ENCODE data around the gene RSPO1. TPM values are rescaled to one million over a fixed set of nuclear protein-coding genes. Genes with fewer than 3 reads are reported as not detected.

RSPO1 gene
- polyA plus RNA-seq, 4 donors, result 0.27 to 1.2 TPM; not detected in 2

DNA sequence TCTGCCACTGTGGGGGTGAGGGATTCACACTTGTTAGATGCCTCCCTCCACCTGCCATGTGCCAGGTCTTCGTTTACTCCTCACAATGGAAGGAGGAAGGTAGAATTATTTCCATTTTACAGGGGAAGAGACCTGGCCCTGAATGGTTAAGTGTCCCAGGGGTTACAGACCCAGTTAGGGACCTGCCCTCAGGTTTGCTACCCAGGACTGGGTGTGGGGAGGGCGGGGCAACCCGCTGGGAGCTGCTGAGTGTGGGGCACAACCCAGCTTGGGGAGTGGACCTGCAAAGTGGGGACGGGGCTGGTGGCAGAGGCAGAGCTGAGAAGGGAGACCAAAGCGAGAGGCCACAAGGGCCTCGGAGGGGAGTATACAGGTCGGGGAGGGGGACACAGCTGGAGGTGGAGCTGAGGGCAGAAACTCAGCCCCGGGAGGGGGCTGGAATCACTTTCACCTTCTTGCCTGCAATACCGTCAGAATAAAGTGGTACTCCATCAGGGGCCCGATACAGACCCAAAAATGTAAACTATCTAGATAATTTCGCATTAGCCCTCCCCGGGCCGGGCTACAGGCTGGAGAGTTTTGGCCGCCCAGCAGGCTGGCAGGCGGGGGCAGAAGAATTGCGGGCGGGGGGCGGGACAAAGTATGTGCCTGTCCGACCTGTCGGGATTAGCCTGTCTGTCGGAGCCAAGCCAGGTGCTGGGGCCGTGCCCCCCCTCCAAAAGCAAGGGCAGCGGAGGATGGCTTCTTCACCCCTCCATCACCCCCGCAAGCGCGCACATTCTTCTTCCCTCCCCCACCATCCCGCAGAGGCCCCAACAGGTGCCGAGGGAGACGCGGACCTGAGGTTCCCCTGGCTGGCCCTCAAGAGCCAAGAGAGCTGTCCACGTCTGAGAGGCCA, 1.4 kb downstream of the RSPO1 start:
- H3K9me3 ChIP-seq (ENCODE audit: control insufficient read depth in 2 of 2, insufficient read depth in 1 of 2, low read depth in 1 of 2, low read length in 1 of 2), result no peaks in the 10 kb centered on the region
- FAIRE-seq, result no peak
- no peaks in the 10 kb centered on the region for H3K36me3 ChIP-seq (ENCODE audit: control insufficient read depth in 3 of 3, insufficient read depth in 2 of 3, low read depth in 1 of 3, low read length in 3 of 3)
- no peaks in the 10 kb centered on the region for H3K4me1 ChIP-seq (ENCODE audit: control insufficient read depth in 3 of 3, insufficient read depth in 2 of 3, low read depth in 1 of 3, low read length in 2 of 3)
- H3K27ac ChIP-seq (ENCODE audit: low read depth in 1 of 3, low read length in 2 of 3), result no peak overlapping the region
- no peak for DNase-seq
- H3K4me3 ChIP-seq (ENCODE audit: low read depth in 1 of 3, low read length in 3 of 3), result no peak overlapping the region
- 5 to 8% (median 7%) methylated on average over 25 to 31 of the region's 31 CpGs for WGBS, 3 donors
- peaks cover 5 to 74% (median 30%) of the 10 kb centered on the region in 3 donors for H3K27me3 ChIP-seq (ENCODE audit: control insufficient read depth in 3 of 3, insufficient read depth in 3 of 3, low read length in 3 of 3)

DNA sequence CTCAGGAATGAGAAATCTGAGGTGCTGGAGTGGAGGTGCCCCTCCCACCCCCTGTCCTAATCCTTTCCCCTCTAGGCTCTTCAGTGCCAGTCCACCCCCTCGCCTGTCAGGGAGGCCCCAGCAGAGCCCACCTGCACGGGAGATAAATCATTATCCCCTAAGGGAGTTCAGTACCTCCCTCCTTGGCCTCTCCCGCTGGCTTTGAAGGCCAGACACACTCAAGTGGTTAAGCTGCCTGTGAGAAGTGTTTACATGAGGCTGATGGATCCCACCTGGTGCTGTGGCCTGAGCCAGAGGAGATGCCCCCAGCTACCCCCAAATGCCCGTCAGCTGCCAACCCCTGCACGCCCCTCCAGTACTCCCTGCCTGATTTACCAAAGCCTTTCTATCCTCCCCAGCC, 3.7 kb downstream of the RSPO1 start:
- Histone ChIP-seq H3K9me3 (ENCODE audit: control insufficient read depth in 2 of 2, insufficient read depth in 1 of 2, low read depth in 1 of 2, low read length in 1 of 2) (no peaks in the 10 kb centered on the region), H3K27me3 (ENCODE audit: control insufficient read depth in 3 of 3, insufficient read depth in 3 of 3, low read length in 3 of 3) (peaks cover 5 to 73% (median 32%) of the 10 kb centered on the region in 3 donors), H3K4me1 (ENCODE audit: control insufficient read depth in 3 of 3, insufficient read depth in 2 of 3, low read depth in 1 of 3, low read length in 2 of 3) (no peaks in the 10 kb centered on the region), H3K36me3 (ENCODE audit: control insufficient read depth in 3 of 3, insufficient read depth in 2 of 3, low read depth in 1 of 3, low read length in 3 of 3) (no peaks in the 10 kb centered on the region), H3K4me3 (ENCODE audit: low read depth in 1 of 3, low read length in 3 of 3) (no peak overlapping the region), H3K27ac (ENCODE audit: low read depth in 1 of 3, low read length in 2 of 3) (no peak overlapping the region)
- FAIRE-seq, result no peak
- 36 to 63% (median 46%) methylated on average over 5 of the region's 5 CpGs for WGBS, 3 donors
- DNase-seq, result no peak

DNA sequence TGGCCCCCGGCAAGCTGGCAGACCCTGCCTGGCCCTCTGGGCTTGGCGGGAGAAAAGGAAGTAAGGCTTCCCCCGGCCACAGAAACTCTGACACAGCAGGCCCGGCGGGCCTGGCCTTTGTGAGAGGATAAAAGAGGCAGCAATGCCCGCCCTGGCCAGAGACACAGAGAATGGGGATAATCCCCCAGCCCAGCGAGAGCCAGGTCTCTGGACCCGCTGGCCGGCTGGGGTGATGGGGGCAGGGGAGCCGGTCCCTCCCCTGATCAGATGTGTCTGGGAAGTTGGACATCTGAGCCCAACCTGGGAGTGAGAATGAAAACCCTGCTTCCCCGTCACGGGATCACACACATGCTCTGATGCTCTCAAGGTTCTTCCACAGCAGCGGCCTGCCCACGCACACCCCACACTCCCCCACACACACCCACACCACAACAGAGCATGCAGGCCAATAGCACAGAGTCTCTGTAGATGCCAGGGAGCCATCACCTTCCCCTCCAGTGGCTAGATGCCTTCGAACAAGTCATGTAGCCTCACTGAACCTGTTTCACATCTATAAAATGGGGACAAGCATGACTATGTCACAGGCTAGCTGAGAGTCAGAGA, 4.2 kb downstream of the RSPO1 start:
- no peaks in the 10 kb centered on the region for H3K4me1 ChIP-seq (ENCODE audit: control insufficient read depth in 3 of 3, insufficient read depth in 2 of 3, low read depth in 1 of 3, low read length in 2 of 3)
- DNase-seq, result no peak
- no peak overlapping the region for H3K4me3 ChIP-seq (ENCODE audit: low read depth in 1 of 3, low read length in 3 of 3)
- H3K36me3 ChIP-seq (ENCODE audit: control insufficient read depth in 3 of 3, insufficient read depth in 2 of 3, low read depth in 1 of 3, low read length in 3 of 3), result no peaks in the 10 kb centered on the region
- H3K27me3 ChIP-seq (ENCODE audit: control insufficient read depth in 3 of 3, insufficient read depth in 3 of 3, low read length in 3 of 3), result peaks cover 5 to 68% (median 27%) of the 10 kb centered on the region in 3 donors
- 33 to 39% (median 35%) methylated on average over 14 to 15 of the region's 15 CpGs for WGBS, 3 donors
- no peaks in the 10 kb centered on the region for H3K9me3 ChIP-seq (ENCODE audit: control insufficient read depth in 2 of 2, insufficient read depth in 1 of 2, low read depth in 1 of 2, low read length in 1 of 2)
- H3K27ac ChIP-seq (ENCODE audit: low read depth in 1 of 3, low read length in 2 of 3), result no peak overlapping the region
- FAIRE-seq, result no peak

GRCh38 chr1:37629726-37630425, 4.8 kb downstream of the RSPO1 start:
- DNase-seq (no peak), FAIRE-seq (no peak)
- WGBS, 3 donors, result 49 to 55% (median 52%) methylated on average over 7 of the region's 7 CpGs
- H3K4me3 ChIP-seq (ENCODE audit: low read depth in 1 of 3, low read length in 3 of 3), result no peak overlapping the region
- no peaks in the 10 kb centered on the region for H3K9me3 ChIP-seq (ENCODE audit: control insufficient read depth in 2 of 2, insufficient read depth in 1 of 2, low read depth in 1 of 2, low read length in 1 of 2)
- H3K27ac ChIP-seq (ENCODE audit: low read depth in 1 of 3, low read length in 2 of 3), result no peak overlapping the region
- no peaks in the 10 kb centered on the region for H3K36me3 ChIP-seq (ENCODE audit: control insufficient read depth in 3 of 3, insufficient read depth in 2 of 3, low read depth in 1 of 3, low read length in 3 of 3)
- H3K4me1 ChIP-seq (ENCODE audit: control insufficient read depth in 3 of 3, insufficient read depth in 2 of 3, low read depth in 1 of 3, low read length in 2 of 3), result no peaks in the 10 kb centered on the region
- peaks cover 5 to 62% (median 22%) of the 10 kb centered on the region in 3 donors for H3K27me3 ChIP-seq (ENCODE audit: control insufficient read depth in 3 of 3, insufficient read depth in 3 of 3, low read length in 3 of 3)

DNA sequence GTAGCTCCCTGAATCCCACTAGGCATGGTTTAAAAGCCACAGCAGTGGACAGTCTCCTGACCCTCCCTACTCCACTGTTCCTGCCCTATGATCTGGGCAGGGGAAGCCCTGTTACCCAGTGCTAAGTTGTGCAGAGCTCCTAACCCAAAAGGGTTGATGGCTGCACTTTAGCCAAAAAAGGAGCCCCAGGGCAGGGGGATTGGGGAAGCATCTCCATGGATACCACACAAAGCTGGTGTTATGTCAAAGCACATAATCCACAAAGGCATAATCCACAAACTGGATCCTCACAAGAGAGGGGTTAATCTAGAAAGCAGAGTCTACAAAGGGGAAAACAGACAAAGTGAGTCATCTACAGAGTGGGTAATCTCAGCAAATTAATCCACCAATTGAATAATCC, 5.7 kb downstream of the RSPO1 start:
- no peak for FAIRE-seq
- H3K4me3 ChIP-seq (ENCODE audit: low read depth in 1 of 3, low read length in 3 of 3), result no peak overlapping the region
- H3K27me3 ChIP-seq (ENCODE audit: control insufficient read depth in 3 of 3, insufficient read depth in 3 of 3, low read length in 3 of 3), result peaks cover 0 to 55% (median 21%) of the 10 kb centered on the region in 3 donors

DNA sequence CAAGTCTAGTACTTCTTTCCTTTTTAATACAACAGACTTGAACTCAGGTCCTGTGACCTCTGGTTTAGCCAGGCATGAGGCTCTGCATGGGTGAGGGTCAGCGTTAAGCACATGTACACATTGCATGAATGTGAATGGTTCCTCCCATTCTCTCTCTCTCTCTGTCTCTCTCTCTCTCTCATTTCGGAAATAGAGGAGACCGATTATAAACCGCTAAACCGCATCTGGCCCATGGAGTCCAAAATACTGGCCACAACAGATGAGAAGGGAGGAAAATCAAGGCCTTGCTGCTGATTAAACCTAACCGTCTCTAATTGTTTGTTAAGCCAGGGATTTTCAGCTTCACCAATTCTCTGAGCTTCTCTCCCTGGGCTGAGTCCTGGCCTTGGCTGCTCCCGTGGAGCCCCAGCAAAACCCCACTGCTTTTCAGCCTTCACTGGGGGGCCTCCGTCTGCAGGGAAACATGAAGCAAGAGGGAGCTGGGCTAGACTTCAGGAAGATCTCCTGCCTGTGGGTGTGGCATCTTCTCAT, 6.6 kb downstream of the RSPO1 start:
- no peaks in the 10 kb centered on the region for H3K9me3 ChIP-seq (ENCODE audit: control insufficient read depth in 2 of 2, insufficient read depth in 1 of 2, low read depth in 1 of 2, low read length in 1 of 2)
- H3K4me3 ChIP-seq (ENCODE audit: low read depth in 1 of 3, low read length in 3 of 3), result no peak overlapping the region
- H3K36me3 ChIP-seq (ENCODE audit: control insufficient read depth in 3 of 3, insufficient read depth in 2 of 3, low read depth in 1 of 3, low read length in 3 of 3), result no peaks in the 10 kb centered on the region
- no peak overlapping the region for H3K27ac ChIP-seq (ENCODE audit: low read depth in 1 of 3, low read length in 2 of 3)
- WGBS, 3 donors, result 73 to 84% (median 77%) methylated on average over 8 of the region's 8 CpGs
- FAIRE-seq, result no peak
- H3K27me3 ChIP-seq (ENCODE audit: control insufficient read depth in 3 of 3, insufficient read depth in 3 of 3, low read length in 3 of 3), result peaks cover 0 to 46% (median 17%) of the 10 kb centered on the region in 3 donors
- H3K4me1 ChIP-seq (ENCODE audit: control insufficient read depth in 3 of 3, insufficient read depth in 2 of 3, low read depth in 1 of 3, low read length in 2 of 3), result no peaks in the 10 kb centered on the region
- DNase-seq, result no peak

More for the DNA sequence above, 5.7 kb downstream of the RSPO1 start:
- Histone ChIP-seq H3K4me1 (ENCODE audit: control insufficient read depth in 3 of 3, insufficient read depth in 2 of 3, low read depth in 1 of 3, low read length in 2 of 3) (no peaks in the 10 kb centered on the region), H3K27ac (ENCODE audit: low read depth in 1 of 3, low read length in 2 of 3) (no peak overlapping the region), H3K9me3 (ENCODE audit: control insufficient read depth in 2 of 2, insufficient read depth in 1 of 2, low read depth in 1 of 2, low read length in 1 of 2) (no peaks in the 10 kb centered on the region), H3K36me3 (ENCODE audit: control insufficient read depth in 3 of 3, insufficient read depth in 2 of 3, low read depth in 1 of 3, low read length in 3 of 3) (no peaks in the 10 kb centered on the region)
- DNase-seq, result no peak

DNA sequence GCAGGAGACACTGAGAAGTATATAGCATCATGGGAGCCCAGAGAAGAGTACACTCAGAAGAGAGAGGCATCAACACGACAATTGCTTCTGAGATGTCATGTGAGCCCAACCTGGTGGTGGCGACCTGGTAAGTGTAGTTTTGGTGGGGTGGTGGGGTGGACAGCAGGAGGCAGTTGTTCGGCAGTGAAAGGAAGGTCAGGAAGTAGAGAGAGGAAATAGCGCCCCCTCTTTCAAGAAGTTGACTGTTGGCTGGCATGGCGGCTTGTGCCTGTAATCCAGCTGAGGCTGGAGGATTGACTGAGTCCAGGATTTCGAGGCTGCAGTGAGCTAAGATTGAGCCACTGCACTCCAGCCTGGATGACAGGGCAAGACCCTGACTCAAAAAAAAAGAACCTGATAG, 12.6 kb downstream of the RSPO1 start:
- Histone ChIP-seq H3K4me1 (ENCODE audit: control insufficient read depth in 3 of 3, insufficient read depth in 2 of 3, low read depth in 1 of 3, low read length in 2 of 3) (no peaks in the 10 kb centered on the region), H3K27ac (ENCODE audit: low read depth in 1 of 3, low read length in 2 of 3) (no peak overlapping the region), H3K9me3 (ENCODE audit: control insufficient read depth in 2 of 2, insufficient read depth in 1 of 2, low read depth in 1 of 2, low read length in 1 of 2) (no peaks in the 10 kb centered on the region), H3K4me3 (ENCODE audit: low read depth in 1 of 3, low read length in 3 of 3) (no peak overlapping the region), H3K36me3 (ENCODE audit: control insufficient read depth in 3 of 3, insufficient read depth in 2 of 3, low read depth in 1 of 3, low read length in 3 of 3) (no peaks in the 10 kb centered on the region), H3K27me3 (ENCODE audit: control insufficient read depth in 3 of 3, insufficient read depth in 3 of 3, low read length in 3 of 3) (peaks cover 0 to 16% (median 2%) of the 10 kb centered on the region in 3 donors)
- DNase-seq (no peak), FAIRE-seq (no peak)
- 47 to 55% (median 50%) methylated on average over 6 of the region's 6 CpGs for WGBS, 3 donors

GRCh38 chr1:37621326-37621870, 13.3 kb downstream of the RSPO1 start:
- 53 to 64% (median 56%) methylated on average over 10 of the region's 10 CpGs for WGBS, 3 donors
- Histone ChIP-seq H3K27ac (ENCODE audit: low read depth in 1 of 3, low read length in 2 of 3) (no peak overlapping the region), H3K9me3 (ENCODE audit: control insufficient read depth in 2 of 2, insufficient read depth in 1 of 2, low read depth in 1 of 2, low read length in 1 of 2) (no peaks in the 10 kb centered on the region), H3K36me3 (ENCODE audit: control insufficient read depth in 3 of 3, insufficient read depth in 2 of 3, low read depth in 1 of 3, low read length in 3 of 3) (no peaks in the 10 kb centered on the region), H3K4me3 (ENCODE audit: low read depth in 1 of 3, low read length in 3 of 3) (no peak overlapping the region), H3K27me3 (ENCODE audit: control insufficient read depth in 3 of 3, insufficient read depth in 3 of 3, low read length in 3 of 3) (peaks cover 0 to 12% (median under 1%) of the 10 kb centered on the region in 3 donors), H3K4me1 (ENCODE audit: control insufficient read depth in 3 of 3, insufficient read depth in 2 of 3, low read depth in 1 of 3, low read length in 2 of 3) (no peaks in the 10 kb centered on the region)
- DNase-seq (no peak), FAIRE-seq (no peak)

Measured in small intestine (tissue), 7 donors.